ENCODE measurements around the gene GTF3C2. TPM values are rescaled to one million over a fixed set of nuclear protein-coding genes. Genes with fewer than 3 reads are reported as not detected.

The GTF3C2 gene
- total and polyA plus RNA-seq, 2 of the 13 experiments (the other 11 are each of a cell fraction or from before 2014, with no cell fraction given): 77.5 to 130 TPM

GRCh38 chr2:27353762-27354596 is 2.6 kb downstream of the GTF3C2 start (continued):
- TF ChIP-seq ZBTB40 (IDR thresholded peaks at IDR 0.05) (peak; percentile 65), ZBTB40 (CRISPR knock-in tag; IDR thresholded peaks at IDR 0.05) (peak; percentile 65), SNAPC4 (CRISPR knock-in tag; IDR thresholded peaks at IDR 0.05) (no peak), NR2C2 (CRISPR knock-in tag; IDR thresholded peaks at IDR 0.05; ENCODE audit: borderline replicate concordance) (peak; percentile 53; the same call in 1 of the 2 replicates), GMEB1 (CRISPR knock-in tag; IDR thresholded peaks at IDR 0.05; ENCODE audit: borderline replicate concordance) (no peak), PITX1 (CRISPR knock-in tag; IDR thresholded peaks at IDR 0.05) (peak; percentile 16; the same call in 1 of the 2 replicates), NCOR1 (IDR thresholded peaks at IDR 0.05; ENCODE audit: borderline replicate concordance, low read length) (peak; percentile 80)
